Smooth muscle cell (in vitro differentiated cells): Measurements from ENCODE around the gene OBP2B. TPM values are rescaled to one million over a fixed set of nuclear protein-coding genes. Genes with fewer than 3 reads are reported as not detected.
"Not testable (repeated sequence)": the region's sequence is repeated elsewhere in the genome, so short reads cannot be mapped to it uniquely, and the experiment has no call there.

Source experiments
- DNase-seq: peaks from one replicate; lab custom pipeline; 2025; ENCODE audit not compliant: unreplicated experiment; lab: John Stamatoyannopoulos, UW
- H2AFZ ChIP-seq: fragments of 200-600 bp; sonication (generic); 2 replicates; pipeline ENCODE4 v1.6.0; 2016; ENCODE audit warnings: antibody characterized with exemption, low read depth, mild to moderate bottlenecking
- H3F3A ChIP-seq: fragments of 200-600 bp; sonication (generic); 2 replicates; pipeline ENCODE4 v1.6.0; 2017; ENCODE audit warnings: antibody characterized with exemption, low read depth
- H3K27ac ChIP-seq: fragments of 200-600 bp; sonication (generic); 2 replicates; pipeline ENCODE4 v1.5.1; 2016; ENCODE audit warnings: low read depth, mild to moderate bottlenecking
- H3K27me3 ChIP-seq: fragments of 200-600 bp; sonication (generic); 2 replicates; pipeline ENCODE4 v1.6.1; 2016; ENCODE audit warnings: low read depth, mild to moderate bottlenecking
- H3K36me3 ChIP-seq: fragments of 200-600 bp; sonication (generic); 2 replicates; pipeline ENCODE4 v1.5.1; 2016; ENCODE audit warnings: low read depth
- H3K4me1 ChIP-seq: fragments of 200-600 bp; sonication (generic); 2 replicates; pipeline ENCODE4 v1.5.1; 2016; ENCODE audit warnings: low read depth
- H3K4me2 ChIP-seq: fragments of 200-600 bp; sonication (generic); 2 replicates; pipeline ENCODE4 v1.6.0; 2016; ENCODE audit warnings: mild to moderate bottlenecking
- H3K4me3 ChIP-seq: fragments of 200-600 bp; sonication (generic); 2 replicates; pipeline ENCODE4 v1.5.1; 2016; ENCODE audit warnings: mild to moderate bottlenecking
- H3K79me2 ChIP-seq: fragments of 200-600 bp; sonication (generic); 2 replicates; pipeline ENCODE4 v1.6.0; 2016; ENCODE audit warnings: low read depth, mild to moderate bottlenecking
- H3K9ac ChIP-seq: fragments of 200-600 bp; sonication (generic); 2 replicates; pipeline ENCODE4 v1.6.0; 2016; ENCODE audit warnings: low read depth
- H3K9me3 ChIP-seq: fragments of 200-600 bp; sonication (generic); replicated peaks from 2 replicates; pipeline ENCODE4 v1.5.1; 2016; ENCODE audit warnings: low read depth
- H4K20me1 ChIP-seq: fragments of 200-600 bp; sonication (generic); 2 replicates; pipeline ENCODE4 v1.6.0; 2016; ENCODE audit warnings: low read depth
- CTCF ChIP-seq: fragments of 200-600 bp; sonication (generic); IDR thresholded peaks from 2 replicates; pipeline ENCODE4 v1.5.1; 2017; ENCODE audit warnings: borderline replicate concordance, mild to moderate bottlenecking, antibody characterized with exemption; ENCODE audit not compliant: insufficient read depth, poor library complexity, severe bottlenecking
- WGBS: methylation state at CpG from one replicate; pipeline ENCODE4 v1.1.7; 2016; ENCODE audit warnings: low lambda C conversion rate; 5-methylcytosine and 5-hydroxymethylcytosine counted together
- polyA plus RNA-seq: library from polyadenylated mRNA; unstranded; fragments of >200 nt; fragmentation: Nextera tagmentation; extraction: Ambion mirVana; gene quantifications from 2 replicates; pipeline ENCODE4 v1.2.1, GENCODE V29; 2016
- total RNA-seq: library from RNA; depleted of rRNA; stranded (reverse); fragments of >200 nt; gene quantifications from 2 replicates; pipeline ENCODE4 v1.2.3, GENCODE V29; 2014

OBP2B gene
- total and polyA plus RNA-seq, 2 experiments from 2014 or later = not detected

- H3K79me2 ChIP-seq = no peaks in the 10 kb centered on the region
- H3K9ac ChIP-seq = no peak overlapping the region
- H4K20me1 ChIP-seq = no peaks in the 10 kb centered on the region
- no peaks in the 10 kb centered on the region for H3F3A ChIP-seq
- no peaks in the 10 kb centered on the region for H3K4me1 ChIP-seq
- no peak overlapping the region for H3K4me3 ChIP-seq
- H3K27me3 ChIP-seq = no peaks in the 10 kb centered on the region
- no peak overlapping the region for H3K27ac ChIP-seq
- H3K4me2 ChIP-seq = no peak overlapping the region
- H3K36me3 ChIP-seq = no peaks in the 10 kb centered on the region
- no peak overlapping the region for H2AFZ ChIP-seq
- no peak for TF ChIP-seq CTCF
- H3K9me3 ChIP-seq = no peaks in the 10 kb centered on the region
- DNase-seq = no peak
- WGBS = 87% methylated on average over 14 of the region's 16 CpGs
Measured at GRCh38 chr9:133252301-133253020, 43.4 kb upstream of the OBP2B start.

GRCh38 chr9:133251773-133252172 is 42.7 kb upstream of the OBP2B start:
- Histone ChIP-seq H3K27me3 (no peaks in the 10 kb centered on the region), H3K4me2 (no peak overlapping the region), H3K36me3 (no peaks in the 10 kb centered on the region), H3K4me1 (no peaks in the 10 kb centered on the region), H3F3A (no peaks in the 10 kb centered on the region), H3K9ac (no peak overlapping the region), H3K4me3 (no peak overlapping the region), H3K9me3 (no peaks in the 10 kb centered on the region), H3K79me2 (no peaks in the 10 kb centered on the region), H2AFZ (no peak overlapping the region), H4K20me1 (no peaks in the 10 kb centered on the region), H3K27ac (no peak overlapping the region)
- no peak for DNase-seq
- TF ChIP-seq CTCF = no peak
- 93% methylated on average over 11 of the region's 11 CpGs for WGBS

- H3K27me3 ChIP-seq, H3K4me2 ChIP-seq, H3F3A ChIP-seq, DNase-seq, H3K4me3 ChIP-seq, H2AFZ ChIP-seq, H3K9ac ChIP-seq, H3K9me3 ChIP-seq, H3K36me3 ChIP-seq, H4K20me1 ChIP-seq, H3K4me1 ChIP-seq, H3K27ac ChIP-seq, H3K79me2 ChIP-seq: not testable (repeated sequence)
- 98% methylated on average over 6 of the region's 6 CpGs for WGBS
Measured at GRCh38 chr9:133251221-133251620, 42.2 kb upstream of the OBP2B start.

- 79% methylated on average over 5 of the region's 5 CpGs for WGBS
- DNase-seq = no peak
- TF ChIP-seq CTCF = no peak
Measured at GRCh38 chr9:133250741-133251170, 41.7 kb upstream of the OBP2B start.

More at GRCh38 chr9:133250741-133251170, 41.7 kb upstream of the OBP2B start:
- no peaks in the 10 kb centered on the region for H3K4me1 ChIP-seq
- H3K27ac ChIP-seq = no peak overlapping the region
- no peaks in the 10 kb centered on the region for H3K27me3 ChIP-seq
- no peak overlapping the region for H3K4me2 ChIP-seq
- no peaks in the 10 kb centered on the region for H3K36me3 ChIP-seq
- no peaks in the 10 kb centered on the region for H3F3A ChIP-seq
- no peak overlapping the region for H3K9ac ChIP-seq
- H2AFZ ChIP-seq = no peak overlapping the region
- H3K79me2 ChIP-seq = no peaks in the 10 kb centered on the region
- H3K9me3 ChIP-seq = no peaks in the 10 kb centered on the region
- no peak overlapping the region for H3K4me3 ChIP-seq
- no peaks in the 10 kb centered on the region for H4K20me1 ChIP-seq
